ENCODE data around the gene PYGL.

DNA sequence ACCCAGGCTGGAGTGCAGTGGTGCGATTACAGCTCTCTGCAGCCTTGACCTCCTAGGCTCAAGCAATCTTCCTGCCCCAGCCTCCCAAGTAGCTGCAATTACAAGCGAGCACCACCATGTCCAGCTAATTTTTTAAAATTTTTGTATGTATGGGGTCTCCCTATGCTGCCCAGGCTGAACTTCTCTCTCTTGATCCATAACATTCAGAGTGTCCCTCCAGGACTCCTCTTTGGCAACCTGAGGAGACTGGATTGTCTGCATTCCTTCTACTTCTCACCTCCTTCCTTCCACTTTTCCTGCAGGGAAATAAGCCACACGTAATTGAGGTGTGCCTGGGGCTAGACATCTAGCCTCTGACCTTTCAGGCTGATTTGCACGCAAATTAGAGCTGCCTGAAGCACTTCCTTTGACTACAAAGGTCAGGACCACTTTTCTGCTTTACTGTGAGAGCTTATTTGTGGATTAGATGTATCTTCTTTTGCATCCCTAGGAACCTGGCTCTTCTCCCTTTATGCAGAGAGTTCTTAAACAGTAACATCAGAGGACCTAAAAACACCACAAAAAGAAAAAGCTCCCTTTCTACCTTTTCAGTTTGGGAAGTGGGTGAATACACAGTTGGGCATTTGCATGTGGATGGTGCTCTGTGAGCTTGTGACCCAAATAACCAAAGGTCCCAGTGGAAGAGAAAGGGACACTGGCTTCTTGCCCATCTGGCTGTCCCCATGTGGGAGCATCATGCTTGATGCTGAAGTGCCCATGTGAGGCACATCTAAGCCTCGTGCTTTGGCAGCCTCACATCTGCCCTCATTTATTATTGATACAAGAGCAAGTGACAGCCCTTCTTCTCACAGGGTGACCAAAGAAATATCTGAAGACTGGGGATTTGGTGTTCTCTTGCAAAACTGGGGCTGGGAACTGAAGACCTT, 33.5 kb downstream of the PYGL start:
- TF ChIP-seq, protein P1, sequence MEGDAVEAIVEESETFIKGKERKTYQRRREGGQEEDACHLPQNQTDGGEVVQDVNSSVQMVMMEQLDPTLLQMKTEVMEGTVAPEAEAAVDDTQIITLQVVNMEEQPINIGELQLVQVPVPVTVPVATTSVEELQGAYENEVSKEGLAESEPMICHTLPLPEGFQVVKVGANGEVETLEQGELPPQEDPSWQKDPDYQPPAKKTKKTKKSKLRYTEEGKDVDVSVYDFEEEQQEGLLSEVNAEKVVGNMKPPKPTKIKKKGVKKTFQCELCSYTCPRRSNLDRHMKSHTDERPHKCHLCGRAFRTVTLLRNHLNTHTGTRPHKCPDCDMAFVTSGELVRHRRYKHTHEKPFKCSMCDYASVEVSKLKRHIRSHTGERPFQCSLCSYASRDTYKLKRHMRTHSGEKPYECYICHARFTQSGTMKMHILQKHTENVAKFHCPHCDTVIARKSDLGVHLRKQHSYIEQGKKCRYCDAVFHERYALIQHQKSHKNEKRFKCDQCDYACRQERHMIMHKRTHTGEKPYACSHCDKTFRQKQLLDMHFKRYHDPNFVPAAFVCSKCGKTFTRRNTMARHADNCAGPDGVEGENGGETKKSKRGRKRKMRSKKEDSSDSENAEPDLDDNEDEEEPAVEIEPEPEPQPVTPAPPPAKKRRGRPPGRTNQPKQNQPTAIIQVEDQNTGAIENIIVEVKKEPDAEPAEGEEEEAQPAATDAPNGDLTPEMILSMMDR (IDR thresholded peaks at IDR 0.05; ENCODE audit: extremely low read depth in 1 of 2, insufficient read depth in 1 of 2, low read depth in 1 of 2, low read length in 2 of 2), result no peak
- TF ChIP-seq GATA2 (IDR thresholded peaks at IDR 0.05; ENCODE audit: insufficient read depth, insufficient read length, low read depth, low read length) (no peak), POLR2A (IDR thresholded peaks at IDR 0.05; ENCODE audit: low read depth, low read length) (no peak), MYC (IDR thresholded peaks at IDR 0.05; ENCODE audit: low read depth, low read length) (no peak), EZH2 (IDR thresholded peaks at IDR 0.05; ENCODE audit: borderline replicate concordance, low read depth, low read length, severe bottlenecking) (no peak), POLR2AphosphoS5 (IDR thresholded peaks at IDR 0.05; ENCODE audit: insufficient read depth, low read depth, low read length) (no peak), MAX (IDR thresholded peaks at IDR 0.05; ENCODE audit: insufficient read depth, insufficient read length) (no peak)
